ENCODE data around the gene PTCH1.

DNA sequence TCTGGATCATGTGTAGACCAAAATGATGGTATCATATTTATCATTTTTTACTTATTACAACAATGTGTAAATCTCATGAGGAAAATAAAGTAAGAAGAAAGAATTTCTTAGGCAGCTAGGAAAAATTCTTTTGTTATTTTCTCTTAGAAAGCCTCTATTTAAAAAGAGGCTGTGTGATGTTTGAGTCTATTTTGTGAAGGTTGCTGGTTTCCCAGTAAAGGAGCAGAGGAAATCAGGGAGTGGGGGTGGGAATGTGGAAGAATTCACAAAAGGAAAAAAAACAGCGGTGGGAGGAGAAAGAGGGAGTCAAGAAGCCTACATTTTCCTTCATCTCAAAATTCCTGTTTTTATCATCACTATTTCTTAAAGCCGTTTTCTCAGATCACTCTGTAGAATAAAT is 20.1 kb downstream of the PTCH1 start:
- no peak for TF ChIP-seq CTCF (IDR thresholded peaks at IDR 0.05 in 4 of 5, conservative IDR thresholded peaks at IDR 0.05 in 1 of 5)
- no peak for TF ChIP-seq POLR2A (IDR thresholded peaks at IDR 0.05)
